ENCODE measurements around the gene SUOX.

DNA sequence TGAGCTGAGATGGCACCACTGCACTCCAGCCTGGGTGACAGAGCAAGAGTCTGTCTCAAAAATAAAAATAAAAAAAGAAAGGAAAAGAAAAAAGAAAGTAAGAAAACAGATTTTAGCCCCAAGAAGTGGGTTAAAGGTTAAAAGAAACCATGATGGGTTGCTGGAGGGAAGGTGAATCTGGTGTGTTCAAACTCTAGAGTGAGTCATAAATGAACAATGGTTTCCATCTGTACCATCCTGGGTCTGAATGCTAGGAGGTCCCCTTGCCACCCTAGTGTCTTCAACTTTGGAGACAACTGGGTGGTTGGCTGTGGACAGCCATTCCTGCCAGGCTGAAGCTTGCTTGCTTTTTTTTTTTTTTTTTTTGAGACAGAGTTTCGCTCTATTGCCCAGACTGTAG, 43.1 kb downstream of the SUOX start:
- TF ChIP-seq EZH2 (IDR thresholded peaks at IDR 0.05; ENCODE audit: borderline replicate concordance, low read length), result no peak
- TF ChIP-seq, protein P1, sequence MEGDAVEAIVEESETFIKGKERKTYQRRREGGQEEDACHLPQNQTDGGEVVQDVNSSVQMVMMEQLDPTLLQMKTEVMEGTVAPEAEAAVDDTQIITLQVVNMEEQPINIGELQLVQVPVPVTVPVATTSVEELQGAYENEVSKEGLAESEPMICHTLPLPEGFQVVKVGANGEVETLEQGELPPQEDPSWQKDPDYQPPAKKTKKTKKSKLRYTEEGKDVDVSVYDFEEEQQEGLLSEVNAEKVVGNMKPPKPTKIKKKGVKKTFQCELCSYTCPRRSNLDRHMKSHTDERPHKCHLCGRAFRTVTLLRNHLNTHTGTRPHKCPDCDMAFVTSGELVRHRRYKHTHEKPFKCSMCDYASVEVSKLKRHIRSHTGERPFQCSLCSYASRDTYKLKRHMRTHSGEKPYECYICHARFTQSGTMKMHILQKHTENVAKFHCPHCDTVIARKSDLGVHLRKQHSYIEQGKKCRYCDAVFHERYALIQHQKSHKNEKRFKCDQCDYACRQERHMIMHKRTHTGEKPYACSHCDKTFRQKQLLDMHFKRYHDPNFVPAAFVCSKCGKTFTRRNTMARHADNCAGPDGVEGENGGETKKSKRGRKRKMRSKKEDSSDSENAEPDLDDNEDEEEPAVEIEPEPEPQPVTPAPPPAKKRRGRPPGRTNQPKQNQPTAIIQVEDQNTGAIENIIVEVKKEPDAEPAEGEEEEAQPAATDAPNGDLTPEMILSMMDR (conservative IDR thresholded peaks at IDR 0.05 in 1 of 2, IDR thresholded peaks at IDR 0.05 in 1 of 2; ENCODE audit: extremely low read depth in 1 of 2, insufficient read depth in 1 of 2, low read depth in 1 of 2, low read length in 2 of 2), result no peak

Measured in mammary epithelial cell (primary cell).